KG1 (cell line): ENCODE data around the gene PRKCSH.
"Not testable (repeated sequence)": the region's sequence is repeated elsewhere in the genome, so short reads cannot be mapped to it uniquely, and the experiment has no call there.

ENCODE experiments used
- DNase-seq: peaks from one replicate; lab custom pipeline; 2025; lab: John Stamatoyannopoulos, UW

Gene PRKCSH

GRCh38 chr19:11450570-11451326 lies 15.3 kb downstream of the PRKCSH start:
- DNase-seq: no peak

DNA sequence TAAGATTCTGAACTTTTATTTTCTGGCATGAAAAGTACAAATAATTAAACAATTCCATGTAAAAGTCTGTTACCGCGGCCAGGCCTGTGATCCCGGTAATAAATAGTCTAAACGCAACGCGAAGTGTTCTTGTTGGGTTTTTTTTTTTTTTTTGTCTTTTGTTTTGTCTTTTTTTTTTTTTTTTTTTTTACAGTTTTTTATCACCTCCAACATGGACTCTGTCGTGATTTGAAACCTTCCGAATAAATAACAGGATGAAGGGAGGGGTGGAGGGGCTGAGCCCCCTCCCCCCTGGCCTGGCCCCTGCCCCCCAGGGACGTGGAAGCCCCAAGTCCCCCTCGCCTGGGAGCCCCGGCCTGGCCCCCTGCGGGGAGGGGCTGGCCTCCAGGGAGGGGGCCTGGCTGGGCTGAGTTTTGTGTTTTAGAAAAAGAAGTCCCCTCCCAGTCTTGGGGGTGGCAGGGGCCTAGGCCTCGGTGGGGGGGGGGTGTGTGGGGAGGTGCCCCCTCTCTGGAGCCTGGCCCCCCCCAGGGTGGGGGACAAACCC lies 16.0 kb downstream of the PRKCSH start:
- DNase-seq: no peak

DNA sequence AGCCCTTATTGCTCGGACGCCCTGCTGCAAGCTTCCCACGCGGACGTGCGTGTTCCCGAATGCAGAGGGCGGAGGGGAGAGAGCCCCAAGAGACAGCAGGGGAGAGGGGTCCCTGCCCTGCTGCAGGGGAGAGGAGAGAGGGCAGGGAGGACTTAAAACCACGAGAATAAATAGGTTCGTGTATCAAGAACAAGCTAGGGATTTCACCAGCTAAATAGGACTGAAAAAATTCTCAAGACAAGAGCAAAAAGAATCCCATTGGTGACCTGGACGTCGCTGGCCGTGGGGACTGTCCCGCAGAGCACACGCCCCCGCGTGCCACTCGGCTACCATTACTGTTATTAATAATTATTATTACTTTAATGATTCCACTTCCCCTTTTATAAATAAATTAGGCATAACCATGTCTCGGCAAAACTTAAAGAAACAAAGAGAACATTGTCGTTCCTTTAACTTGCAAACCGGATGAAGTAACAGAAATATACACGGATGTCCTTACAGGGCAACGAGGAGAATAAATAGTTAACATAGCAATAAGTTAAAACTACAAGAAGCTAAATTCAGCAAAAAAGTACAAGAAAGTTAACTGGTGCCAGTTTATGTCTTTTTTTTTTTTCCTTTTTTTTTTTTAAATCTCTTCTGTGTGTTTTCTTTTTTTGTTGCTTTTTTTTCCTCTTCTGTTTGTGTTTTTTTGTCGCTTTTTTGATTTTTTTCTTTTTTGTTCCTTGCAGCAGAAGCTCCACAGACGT lies 16.6 kb downstream of the PRKCSH start:
- no peak for DNase-seq

- DNase-seq: no peak
Observed at GRCh38 chr19:11452620-11453310, 17.3 kb downstream of the PRKCSH start.

DNA sequence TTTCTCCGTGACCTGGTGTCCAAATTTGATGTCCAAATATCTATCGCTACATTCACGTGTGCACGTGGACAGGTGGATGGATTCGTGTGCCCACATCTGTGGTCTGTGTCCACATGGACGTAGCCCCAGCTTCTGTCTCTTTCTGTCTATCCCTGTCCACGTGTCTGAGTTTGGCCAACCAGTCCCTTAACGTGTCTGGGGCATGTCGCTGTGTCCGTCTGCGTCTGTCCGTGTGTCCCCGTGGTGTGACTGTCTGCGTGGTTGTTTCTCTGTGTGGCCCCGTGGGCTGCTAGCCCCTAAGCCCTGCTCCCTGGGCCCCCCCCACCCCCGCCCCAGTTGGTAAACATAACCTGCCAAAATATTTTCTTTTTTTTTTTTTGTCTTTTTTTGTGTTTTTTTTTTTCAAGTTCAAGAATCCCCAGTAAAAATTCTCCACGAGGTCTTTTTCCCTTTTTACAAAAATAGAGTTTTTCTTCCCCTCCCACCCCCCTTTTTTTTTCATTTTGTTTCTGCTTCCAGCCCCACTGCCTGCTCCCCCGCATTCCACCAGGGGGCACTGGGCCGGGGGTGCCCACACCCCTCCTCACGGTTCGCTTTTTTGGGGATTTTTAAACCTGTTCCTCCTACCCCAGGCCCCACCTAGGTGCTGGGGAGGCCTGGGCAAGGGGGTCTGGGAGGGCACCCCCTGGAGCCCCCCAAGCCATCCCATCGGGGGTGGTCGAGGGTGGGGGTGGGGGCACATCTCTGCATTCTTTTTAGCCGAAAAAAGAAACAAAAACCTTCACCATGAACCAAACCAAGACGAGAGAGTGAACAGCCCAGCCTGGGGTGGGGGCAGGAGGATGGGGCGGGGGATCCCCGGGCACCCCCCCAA lies 18.3 kb downstream of the PRKCSH start:
- no peak for DNase-seq

GRCh38 chr19:11455233-11455554 lies 19.8 kb downstream of the PRKCSH start:
- not testable (repeated sequence) for DNase-seq

DNA sequence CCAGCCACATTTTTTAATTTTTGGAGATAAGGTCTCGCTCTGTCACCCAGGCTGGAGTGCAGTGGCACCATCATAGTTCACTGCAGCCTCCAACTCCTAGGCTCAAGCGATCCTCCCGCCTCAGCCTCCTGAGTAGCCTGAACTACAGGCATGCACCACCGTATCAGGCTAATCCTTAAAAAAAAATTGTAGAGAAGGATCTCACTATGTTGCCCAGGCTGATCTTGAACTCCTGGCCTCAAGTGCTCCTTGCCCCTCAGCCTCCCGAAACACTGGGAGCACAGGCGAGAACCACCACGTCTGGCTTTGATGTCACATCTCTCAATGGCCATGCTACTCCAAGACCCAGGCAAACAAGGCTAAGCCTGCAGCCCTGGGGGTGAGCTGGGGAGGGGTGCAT lies 21.2 kb downstream of the PRKCSH start:
- no peak for DNase-seq

- DNase-seq: no peak
Observed at GRCh38 chr19:11457115-11457514, 21.7 kb downstream of the PRKCSH start.

- DNase-seq: no peak
Observed at GRCh38 chr19:11457831-11458230, 22.4 kb downstream of the PRKCSH start.

GRCh38 chr19:11458236-11458900 lies 22.9 kb downstream of the PRKCSH start:
- no peak for DNase-seq

DNA sequence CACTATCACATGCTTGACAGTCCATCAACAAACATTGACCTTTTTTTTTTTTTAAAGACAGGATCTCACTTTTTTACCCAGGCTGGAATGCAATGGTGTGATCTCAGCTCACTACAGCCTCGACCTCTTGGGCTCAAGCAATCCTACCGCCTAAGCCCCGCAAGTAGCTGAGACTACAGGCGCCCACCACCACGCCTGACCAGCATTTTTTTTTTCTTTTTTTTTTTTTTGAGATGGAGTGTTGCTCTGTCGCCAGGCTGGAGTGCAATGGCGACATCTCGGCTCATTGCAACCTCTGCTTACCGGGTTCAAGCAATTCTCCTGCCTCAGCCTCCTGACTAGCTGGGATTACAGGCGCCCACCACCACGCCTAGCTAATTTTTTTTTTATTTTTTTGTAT lies 23.5 kb downstream of the PRKCSH start:
- not testable (repeated sequence) for DNase-seq

- no peak for DNase-seq
Observed at GRCh38 chr19:11460207-11460606, 24.8 kb downstream of the PRKCSH start.

GRCh38 chr19:11461453-11461852 lies 26.0 kb downstream of the PRKCSH start:
- no peak for DNase-seq

DNA sequence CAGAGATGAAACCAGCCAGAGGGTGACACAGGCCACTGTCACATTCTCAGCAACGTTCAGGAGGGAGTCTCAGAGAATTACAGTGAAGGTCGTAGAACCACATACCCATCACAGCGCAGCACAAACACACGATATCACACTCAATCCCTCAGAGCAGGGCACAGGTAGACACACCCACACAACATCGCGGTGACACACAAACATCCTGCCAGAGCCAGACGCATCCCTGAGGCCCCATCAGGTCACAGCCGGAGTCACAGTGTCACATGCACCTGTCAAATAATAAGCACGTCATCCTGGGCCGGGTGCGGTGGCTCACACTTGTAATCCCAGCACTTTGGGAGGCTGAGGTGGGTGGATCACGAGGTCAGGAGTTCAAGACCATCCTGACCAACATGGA lies 28.0 kb downstream of the PRKCSH start:
- no peak for DNase-seq

GRCh38 chr19:11464333-11465265 lies 29.2 kb downstream of the PRKCSH start:
- no peak for DNase-seq

DNA sequence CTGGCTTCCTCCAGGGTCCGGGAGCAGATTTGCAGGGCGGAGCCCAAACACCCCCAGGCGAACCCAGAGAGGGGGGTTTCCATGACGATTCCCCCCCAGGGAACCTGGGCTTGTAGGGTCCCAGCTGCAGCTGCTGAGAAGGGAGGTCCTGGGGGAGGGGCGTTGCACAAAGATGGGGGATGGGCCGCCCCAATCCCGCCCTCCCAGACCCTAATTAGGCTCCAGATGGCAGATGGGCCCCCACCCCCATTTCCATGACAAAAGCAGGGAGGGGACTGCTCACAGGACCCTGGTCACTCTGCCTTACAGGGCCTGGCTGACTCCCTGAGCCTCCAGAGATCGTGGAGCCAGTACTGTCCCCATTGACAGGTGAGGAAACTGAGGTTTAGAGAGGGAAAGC lies 30.2 kb downstream of the PRKCSH start:
- DNase-seq: no peak

- DNase-seq: not testable (repeated sequence)
Observed at GRCh38 chr19:11468266-11468845, 32.9 kb downstream of the PRKCSH start.

GRCh38 chr19:11473725-11474124 lies 38.3 kb downstream of the PRKCSH start:
- no peak for DNase-seq

DNA sequence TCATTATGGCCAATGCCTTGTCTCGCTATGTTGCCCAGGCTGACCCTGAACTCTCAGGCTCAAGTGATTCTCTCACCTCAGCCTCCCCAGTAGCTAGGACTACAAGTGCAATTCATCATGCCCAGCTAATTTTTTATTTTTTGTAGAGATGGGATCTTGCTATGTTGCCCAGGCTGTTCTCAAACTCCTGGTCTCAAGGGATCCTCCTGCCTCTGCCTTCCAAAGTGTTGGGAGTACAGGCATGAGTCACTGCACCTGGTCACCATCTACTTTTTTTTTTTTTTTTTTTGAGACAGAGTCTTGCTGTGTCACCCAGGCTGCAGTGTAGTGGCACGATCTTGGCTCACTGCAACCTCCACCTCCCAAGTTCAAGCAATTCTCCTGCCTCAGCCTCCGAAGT lies 39.9 kb downstream of the PRKCSH start:
- not testable (repeated sequence) for DNase-seq

- no peak for DNase-seq
Observed at GRCh38 chr19:11475861-11476260, 40.4 kb downstream of the PRKCSH start.
